OCI-M2 (cell line): ENCODE measurements around the gene SLC19A2.

ENCODE experiments used
- DNase-seq: peaks from one replicate; lab custom pipeline; 2025; ENCODE audit not compliant: unreplicated experiment; lab: John Stamatoyannopoulos, UW

The SLC19A2 gene

DNA sequence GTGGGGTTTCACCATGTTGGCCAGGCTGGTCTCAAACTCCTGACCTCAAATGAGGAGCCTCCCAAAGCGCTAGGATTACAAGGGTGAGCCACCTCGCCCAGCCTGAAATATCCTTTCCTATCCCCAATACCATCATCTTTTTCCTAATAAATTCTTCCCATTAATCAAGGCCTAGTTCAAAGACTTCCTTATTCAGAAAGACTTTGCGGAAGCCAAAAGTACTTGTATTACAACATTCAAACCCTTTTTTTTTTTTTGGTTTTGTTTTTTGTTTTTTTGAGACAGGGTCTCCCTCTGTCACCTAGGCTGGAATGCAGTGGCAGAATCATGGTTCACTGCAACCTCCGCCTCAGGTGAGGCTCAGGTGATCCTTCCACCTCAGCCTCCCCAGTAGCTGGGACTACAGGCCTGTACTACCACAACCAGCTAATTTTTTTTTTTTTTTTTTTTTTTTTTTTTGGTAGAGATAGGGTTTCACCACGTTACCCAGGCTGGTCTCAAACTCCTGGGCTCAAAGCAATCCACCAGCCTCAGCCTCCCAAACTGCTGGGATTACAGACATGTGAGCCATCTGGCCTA lies 7.6 kb downstream of the SLC19A2 start:
- DNase-seq: no peak

DNA sequence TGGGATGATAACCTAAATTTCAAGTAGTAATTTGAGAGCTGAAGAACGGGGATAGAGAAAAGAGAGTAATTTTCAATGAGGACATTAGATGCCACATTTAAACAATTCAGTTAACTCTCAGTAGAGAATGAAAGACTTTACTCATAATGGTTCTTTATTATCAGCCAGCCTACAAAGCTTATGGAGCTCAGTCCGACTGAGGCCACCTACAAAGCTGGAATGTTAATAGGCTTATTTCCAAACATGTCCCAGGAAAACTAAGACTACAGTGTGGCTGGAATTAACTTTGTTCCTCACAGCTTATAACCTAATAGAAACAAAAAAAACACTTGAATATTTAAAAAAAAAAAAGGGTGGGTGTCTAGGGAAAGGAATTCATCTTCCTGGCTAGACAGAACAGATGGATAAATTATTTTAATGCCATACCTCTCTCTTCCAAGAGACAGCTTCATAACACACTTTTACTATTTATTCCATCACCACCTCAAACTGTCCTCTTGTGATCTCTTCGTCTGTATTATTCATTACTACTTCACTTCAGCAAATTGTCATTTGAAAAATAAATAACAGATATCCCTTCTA lies 9.8 kb downstream of the SLC19A2 start:
- no peak for DNase-seq

DNA sequence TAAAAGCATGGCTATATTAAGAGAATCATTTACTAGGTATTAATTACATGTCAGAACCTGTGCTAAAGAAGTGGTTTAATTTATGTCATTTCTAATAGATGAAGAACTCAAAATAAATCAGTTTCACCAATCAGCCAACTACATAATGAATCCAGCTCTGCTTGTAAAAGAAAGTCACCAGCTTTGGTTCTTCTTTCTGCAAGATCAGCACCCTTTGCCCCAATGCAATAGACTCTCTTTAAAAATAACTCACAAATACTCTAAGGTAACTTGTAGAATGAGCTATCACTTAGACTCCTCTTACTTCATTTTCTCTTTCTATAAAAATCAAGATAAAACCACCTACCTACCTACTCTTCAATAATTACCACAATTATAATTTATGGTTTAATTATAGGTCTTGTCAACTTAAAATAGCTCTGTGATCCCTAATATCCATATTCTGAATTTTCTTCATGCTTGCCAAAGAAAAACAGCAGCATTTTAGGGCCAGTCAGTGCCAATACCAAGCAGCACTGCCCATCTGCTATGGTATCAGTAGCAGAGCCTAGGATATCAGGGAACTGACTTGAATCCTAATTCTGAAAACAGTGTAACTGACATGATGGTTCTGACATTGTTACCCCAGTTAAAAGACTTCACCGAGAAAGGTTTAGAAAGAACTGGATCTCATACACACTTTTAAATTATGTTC lies 11.3 kb downstream of the SLC19A2 start:
- DNase-seq: no peak

DNA sequence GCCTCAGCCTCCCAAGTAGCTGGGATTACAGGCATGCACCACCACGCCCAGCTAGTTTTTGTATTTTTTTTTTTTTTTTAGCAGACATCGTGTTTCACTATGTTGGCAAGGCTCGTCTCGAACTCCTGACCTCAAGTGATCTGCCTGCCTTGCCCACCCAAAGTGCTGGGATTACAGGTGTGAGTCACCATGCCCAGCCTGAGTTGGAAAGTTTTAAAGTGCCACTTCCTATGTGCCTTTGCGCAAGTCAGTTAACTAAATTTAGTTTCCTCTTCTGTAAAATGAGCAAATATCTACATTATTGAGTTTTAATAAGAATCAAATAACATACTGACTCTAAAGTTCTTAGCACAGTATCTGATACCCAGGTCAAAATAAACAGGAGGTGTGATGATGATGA lies 12.4 kb downstream of the SLC19A2 start:
- DNase-seq: no peak

DNA sequence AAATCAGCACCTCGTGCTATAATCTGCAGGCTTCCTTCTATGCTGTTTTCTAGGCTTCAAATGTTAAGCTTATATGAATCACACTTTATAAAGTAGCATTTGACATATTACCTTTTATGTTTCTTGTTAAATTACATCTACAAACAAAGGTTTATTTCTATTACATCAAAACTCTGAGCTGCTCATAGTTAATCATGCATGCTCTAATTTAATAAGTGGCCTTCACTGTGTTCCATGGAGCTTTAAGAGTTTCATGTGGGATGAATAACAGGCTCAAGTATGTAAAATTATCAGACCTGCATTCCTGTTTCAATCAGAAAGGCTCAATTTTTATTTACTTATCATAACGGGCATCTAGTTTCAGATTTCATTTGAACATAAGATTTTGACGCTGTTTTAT lies 13.0 kb downstream of the SLC19A2 start:
- DNase-seq: no peak

DNA sequence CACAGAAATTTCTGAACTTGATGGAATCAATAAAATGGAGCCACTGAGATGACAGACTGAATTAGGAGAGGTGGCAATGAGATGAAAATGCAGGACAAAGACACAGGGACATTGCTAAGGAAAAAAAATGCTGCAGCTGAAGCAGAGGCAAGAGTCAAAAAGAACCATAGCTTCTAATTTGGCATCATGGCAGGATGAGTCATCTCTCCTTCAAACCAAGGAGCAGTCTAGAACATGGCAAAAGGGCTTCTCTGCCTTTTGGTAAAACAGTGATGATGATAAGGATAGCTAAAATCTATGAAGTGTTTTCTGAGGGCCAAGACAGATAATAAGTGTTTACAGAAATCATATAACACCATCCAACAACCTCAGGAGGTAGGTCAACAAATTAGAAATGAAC lies 16.8 kb downstream of the SLC19A2 start:
- no peak for DNase-seq

DNA sequence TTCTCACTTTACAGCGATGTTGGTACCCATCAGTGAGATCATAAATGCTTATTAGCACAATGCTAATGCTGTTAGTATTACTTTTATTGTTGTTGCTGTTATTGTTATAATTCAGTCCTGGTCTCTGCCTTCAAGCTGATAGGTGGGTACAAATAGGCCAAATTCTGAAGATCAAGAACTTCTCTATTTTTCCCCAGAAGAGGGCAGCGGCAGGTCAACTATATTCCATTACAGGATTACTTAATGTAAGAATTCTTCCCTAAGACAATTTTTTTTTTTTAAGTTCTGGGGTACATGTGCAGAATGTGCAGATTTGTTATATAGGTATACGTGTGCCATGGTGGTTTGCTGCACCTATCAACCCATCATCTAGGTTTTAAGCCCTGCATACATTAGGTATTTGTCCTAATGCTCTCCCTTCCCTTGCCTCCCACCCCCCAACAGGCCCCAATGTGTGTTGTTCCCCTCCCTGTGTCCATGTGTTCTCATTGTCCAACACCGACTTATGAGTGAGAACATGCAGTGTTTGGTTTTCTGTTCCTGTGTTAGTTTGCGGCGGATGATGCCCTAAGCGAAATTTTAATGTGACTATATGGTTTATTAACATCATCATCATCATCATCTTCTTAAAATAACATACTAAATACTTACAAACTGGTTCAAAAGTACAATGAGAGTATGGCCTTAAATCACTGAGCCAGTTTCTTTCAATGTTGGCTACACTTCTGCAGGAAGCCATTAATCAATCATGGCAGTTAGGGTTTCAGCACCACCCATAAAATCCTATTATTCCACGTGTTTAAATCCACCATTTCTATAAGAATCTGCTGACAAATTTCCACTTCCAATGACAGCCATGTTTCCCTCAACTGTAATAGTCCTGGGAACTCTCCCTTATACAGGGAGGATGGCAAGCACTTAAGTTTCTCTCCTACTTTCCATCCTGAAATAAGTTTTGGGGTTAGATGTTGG lies 19.2 kb downstream of the SLC19A2 start:
- no peak for DNase-seq

DNA sequence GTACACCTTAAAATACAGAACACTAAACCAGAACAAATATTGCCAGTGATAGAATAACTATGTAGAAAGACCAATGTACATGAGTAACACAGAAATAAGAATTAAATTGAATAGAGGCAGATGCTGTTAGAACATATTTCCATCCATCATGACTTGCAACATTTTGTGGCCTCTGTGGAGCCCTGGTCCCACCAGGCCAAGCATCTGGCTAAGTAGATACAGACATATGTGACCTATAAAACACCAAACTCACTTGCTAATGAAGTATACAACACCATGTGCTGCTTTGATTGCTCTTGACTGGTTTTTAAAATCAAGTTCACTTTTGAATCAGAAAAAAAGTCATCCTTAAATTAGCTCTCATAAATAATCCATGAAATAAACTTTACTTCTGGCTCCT lies 20.5 kb downstream of the SLC19A2 start:
- DNase-seq: no peak

DNA sequence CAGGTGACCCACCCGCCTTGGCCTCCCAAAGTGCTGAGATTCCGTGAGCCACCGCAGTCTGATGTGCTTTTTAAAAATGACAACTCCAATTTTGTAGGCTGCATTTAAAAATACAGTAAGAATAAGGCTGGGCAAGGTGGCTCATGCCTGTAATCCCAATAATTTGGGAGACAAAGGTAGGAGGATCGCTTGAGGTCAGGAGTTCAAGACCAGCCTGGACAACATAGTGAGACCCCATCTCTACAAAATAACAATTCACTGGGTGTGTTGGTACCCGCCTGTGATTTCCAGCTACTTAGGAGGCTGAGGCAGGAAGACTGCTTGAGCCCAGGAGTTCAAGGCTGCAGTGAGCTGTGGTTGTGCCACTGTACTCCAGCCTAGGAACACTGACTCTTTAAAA lies 23.4 kb downstream of the SLC19A2 start:
- no peak for DNase-seq

DNA sequence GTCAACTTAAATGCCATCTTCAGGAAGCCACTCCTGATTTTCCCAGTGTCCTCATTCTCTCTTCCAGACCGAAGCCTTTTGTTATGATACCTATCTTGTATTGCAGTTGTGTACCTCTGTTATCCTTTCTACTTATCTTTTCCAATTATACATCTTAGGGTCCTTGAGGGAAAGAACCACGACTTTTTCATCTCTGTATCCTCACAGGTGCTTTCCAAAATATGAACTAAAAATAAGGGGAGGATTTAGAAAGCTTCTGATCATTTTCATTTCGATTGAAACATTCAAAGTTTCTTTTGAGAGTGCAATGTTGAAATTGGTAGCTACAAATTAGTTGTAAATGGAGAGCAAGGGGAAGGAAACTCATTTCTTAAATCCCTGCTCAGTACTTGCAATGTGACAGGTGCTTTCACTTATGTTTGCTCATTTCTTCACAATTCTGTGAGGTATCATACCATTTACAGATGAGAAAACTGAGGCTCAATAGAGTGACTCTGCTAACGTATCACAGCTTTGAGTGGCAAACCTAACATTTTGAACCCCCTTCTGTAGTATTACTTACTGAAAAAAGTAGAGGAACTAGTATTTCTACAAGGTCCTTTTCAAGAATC lies 24.2 kb downstream of the SLC19A2 start:
- DNase-seq: no peak

DNA sequence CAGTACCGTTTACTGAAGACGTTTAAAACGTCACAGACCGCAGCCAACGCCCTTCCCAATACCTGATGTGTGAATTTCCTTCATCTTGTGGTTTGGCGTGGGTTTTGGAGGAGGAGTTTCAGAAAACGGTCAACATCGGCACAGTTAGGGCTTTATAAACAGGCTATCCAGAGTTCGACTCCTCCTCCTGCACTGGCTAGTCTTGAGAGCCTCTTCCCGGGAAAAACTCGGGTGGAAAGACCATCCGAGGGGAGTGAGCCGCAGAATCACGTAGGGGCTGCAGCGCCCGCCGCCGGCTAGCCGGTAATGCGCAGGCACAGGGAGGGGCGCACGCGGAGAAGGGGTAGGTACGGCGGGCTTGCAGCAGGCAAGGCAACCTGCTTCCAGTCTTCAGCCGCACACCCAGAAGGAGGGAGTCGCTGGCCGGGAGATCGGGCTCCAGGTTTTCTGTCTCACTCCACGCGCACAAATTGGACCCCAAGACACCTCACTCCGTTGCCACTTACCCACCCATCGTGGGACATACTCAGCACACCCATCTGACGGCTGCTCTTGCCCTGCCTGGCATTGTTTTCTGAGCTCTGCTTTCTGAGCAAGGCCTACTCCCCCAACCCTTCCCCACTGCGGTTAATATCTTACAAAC lies 25.4 kb downstream of the SLC19A2 start:
- no peak for DNase-seq

DNA sequence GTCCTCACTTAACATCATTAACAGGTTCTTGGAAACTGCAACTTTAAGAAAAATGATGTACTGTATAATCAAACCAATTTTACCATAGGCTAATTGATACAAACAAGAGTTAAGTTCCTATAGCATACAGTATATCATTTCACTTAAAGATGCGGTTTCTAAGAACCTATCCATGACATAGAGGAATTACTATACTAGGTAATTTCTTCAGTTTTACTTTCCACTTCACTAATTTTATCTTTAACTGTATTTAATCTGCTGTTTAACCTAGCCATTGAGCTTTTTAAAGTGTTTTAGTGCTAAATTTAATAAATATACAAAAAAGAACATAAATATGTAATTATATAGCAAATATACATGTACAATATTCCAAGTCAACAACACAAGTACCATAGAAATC lies 28.3 kb downstream of the SLC19A2 start:
- DNase-seq: no peak

DNA sequence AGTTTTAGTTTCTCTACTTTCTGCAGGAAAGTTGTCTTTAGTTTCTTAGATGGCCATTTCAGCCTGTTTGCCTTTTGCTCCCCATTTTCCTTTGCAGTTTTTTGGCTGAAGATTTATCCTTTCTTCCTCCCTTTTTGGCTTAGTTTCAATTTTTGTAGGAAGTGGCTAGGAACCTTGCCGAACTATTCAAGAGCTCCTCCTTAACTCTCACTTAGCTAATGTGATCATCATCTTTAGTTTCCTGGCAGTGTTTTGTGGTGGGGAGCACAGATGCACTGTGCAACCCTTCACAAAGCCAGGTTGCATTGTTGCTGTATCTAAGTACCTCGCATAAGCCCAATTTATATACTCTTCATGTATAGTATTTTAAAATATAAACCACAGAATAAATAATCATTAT lies 29.7 kb downstream of the SLC19A2 start:
- no peak for DNase-seq

DNA sequence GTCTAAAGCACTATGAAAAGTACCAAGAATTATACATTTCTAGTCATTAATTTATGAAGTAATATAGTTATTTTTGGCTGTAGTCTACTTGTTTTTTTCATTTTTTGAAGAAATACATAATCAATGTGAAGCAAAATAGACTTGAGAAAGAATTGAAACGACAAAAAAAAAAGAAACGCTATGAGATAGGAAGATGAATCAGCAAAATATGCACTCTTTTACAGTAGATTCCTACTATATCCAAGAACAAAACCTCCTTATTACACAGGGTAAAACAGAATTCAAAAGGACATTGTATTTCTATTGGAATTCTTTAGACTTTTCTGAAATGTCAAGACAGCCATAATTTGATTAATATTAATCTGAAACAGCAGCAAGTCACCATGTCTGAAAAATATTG lies 32.8 kb downstream of the SLC19A2 start:
- no peak for DNase-seq

DNA sequence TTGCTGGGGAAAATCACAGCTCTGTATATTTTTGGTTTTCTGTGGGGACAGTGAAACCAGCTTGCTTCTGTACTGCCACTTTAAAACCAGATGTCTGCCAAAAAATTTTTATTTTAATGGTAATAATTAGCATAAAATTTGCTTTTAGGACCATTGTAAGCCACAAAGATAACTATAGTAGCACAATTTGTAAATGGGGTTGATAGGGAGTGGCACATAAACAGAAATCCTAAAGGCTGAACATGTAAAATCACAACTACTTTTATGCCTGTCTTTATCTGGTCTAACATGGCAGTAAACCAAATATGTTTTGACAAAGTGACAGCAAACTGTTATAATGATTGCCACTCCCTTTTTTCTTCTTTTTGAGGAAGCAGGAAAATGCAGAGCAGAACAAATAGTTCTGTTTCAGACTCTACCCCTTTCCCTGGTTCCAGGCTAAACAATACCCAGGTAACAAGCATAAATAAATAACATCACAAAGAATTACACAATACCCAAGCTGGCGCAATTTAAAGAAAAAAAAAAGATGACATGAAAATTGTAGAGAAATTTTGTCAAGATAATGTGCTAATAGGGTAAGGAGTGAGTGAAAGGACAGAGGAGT lies 34.4 kb downstream of the SLC19A2 start:
- DNase-seq: no peak

DNA sequence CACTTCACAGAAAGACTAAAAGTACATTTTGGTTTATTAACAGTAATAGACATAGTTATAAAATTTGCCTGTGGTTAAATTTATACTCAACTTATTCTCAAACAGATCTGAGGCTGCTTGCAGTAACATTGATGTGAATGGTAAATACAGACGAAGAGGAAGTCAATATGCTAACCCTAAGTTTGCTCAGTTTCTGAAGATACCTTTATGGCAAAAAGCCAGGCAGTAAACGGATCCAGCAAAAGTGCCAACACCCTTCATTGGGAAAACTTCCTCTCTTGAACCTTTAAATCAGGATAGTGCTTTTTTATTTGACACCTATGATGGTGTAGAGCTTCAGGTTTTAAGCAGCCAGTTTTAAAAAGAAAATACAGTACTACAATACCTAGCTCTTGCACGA lies 41.8 kb downstream of the SLC19A2 start:
- no peak for DNase-seq

DNA sequence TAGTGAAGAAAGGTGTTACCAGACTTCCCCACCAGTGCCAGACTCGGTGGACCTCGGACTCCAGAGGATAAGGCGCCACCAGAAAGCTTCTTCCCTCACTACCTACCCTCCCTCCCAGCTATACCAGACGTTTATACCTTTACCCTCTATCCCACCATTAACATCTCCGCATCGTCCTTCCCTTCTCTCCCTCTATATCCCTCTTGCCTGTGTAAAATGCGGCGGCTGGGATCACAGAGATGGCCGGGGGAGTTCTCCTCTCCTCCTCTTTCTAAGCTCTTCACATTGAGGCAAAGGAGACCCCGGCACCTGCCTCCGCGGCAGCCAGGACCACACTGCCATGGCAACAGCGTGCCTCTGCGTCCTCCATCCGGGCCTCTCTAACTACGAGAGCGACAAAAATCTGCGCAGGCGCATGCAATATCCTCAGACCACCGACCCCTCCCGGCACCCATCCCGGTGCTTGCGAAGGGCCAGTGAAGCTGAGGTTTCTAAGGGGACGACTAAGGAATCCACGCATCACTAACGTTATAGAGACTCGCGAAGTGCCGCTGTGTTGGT lies 58.6 kb downstream of the SLC19A2 start, which contains the start of gene CCDC181:
CCDC181 (minus strand) TSS at position 394 of the 561 bp plus-strand sequence. CDS start 2,547 bp downstream, outside the sequence.
- no peak for DNase-seq

DNA sequence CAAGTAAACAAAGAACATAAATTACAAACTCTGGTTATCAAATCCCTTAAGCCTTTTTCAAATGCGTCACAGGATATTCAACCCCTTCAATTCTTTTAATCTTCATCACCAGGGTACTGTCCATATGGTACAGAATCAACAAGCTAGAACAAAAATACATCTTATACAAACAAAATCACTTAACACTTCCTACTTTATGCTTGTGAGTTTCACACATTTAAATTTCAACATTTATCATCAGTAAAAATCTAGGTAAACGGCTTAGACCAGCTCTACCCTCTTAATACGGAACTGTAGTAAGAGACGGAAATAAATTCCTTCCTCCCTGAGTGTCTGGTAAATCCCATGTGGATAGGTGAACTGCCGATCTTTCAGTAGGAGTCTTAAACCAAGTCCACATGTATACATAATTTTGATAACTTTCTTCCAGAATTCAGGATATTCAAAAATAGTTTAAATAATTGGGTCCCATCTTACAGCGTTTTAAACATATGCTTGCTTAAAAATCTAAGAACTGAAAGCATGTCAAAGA lies 59.5 kb downstream of the SLC19A2 start:
- DNase-seq: no peak

DNA sequence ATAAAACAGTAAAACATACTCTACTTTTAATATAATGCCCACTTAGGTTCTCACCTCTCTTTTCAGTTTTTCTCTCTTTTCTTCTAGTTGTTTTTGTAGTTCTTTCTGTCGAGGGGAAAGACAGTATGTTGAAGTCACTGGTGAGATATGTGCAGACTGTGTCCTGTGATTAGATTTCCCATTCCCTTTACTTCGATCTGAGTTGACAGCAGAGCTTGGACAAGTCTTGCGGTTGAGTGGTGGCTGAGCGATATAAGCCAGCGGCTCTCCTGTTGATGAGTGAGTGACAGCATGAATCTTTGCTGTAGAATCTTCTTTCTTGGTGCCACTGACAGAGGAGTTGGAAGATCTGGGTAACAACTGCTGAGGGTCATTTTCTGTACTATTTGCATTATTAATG lies 64.4 kb downstream of the SLC19A2 start:
- no peak for DNase-seq

DNA sequence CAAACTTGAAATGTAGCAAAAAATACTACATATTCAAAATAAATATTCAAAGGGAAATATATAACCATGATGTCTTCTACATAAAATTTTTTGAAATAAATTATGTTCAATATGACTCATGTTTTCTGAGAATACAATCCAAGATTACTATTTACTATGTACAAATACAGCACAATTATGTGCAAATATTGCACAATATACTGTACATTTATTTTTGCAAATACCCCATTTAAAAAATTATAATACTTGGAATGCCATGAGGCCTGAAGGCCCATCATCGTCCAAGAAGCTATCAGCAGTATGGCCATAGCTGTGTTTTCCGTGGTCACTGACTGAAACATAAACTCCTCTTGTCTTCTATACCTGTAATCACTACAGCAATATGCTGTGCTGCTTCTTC lies 70.8 kb downstream of the SLC19A2 start:
- DNase-seq: no peak
